Smooth muscle cell (in vitro differentiated cells): Measurements from ENCODE around the gene SLC43A2. TPM values are rescaled to one million over a fixed set of nuclear protein-coding genes. Genes with fewer than 3 reads are reported as not detected.

Experiments
- DNase-seq: peaks from one replicate; lab custom pipeline; 2025; ENCODE audit not compliant: unreplicated experiment; lab: John Stamatoyannopoulos, UW
- H2AFZ ChIP-seq: fragments of 200-600 bp; sonication (generic); 2 replicates; pipeline ENCODE4 v1.6.0; 2016; ENCODE audit warnings: antibody characterized with exemption, low read depth, mild to moderate bottlenecking
- H3F3A ChIP-seq: fragments of 200-600 bp; sonication (generic); 2 replicates; pipeline ENCODE4 v1.6.0; 2017; ENCODE audit warnings: antibody characterized with exemption, low read depth
- H3K27ac ChIP-seq: fragments of 200-600 bp; sonication (generic); 2 replicates; pipeline ENCODE4 v1.5.1; 2016; ENCODE audit warnings: low read depth, mild to moderate bottlenecking
- H3K27me3 ChIP-seq: fragments of 200-600 bp; sonication (generic); 2 replicates; pipeline ENCODE4 v1.6.1; 2016; ENCODE audit warnings: low read depth, mild to moderate bottlenecking
- H3K36me3 ChIP-seq: fragments of 200-600 bp; sonication (generic); 2 replicates; pipeline ENCODE4 v1.5.1; 2016; ENCODE audit warnings: low read depth
- H3K4me1 ChIP-seq: fragments of 200-600 bp; sonication (generic); 2 replicates; pipeline ENCODE4 v1.5.1; 2016; ENCODE audit warnings: low read depth
- H3K4me2 ChIP-seq: fragments of 200-600 bp; sonication (generic); 2 replicates; pipeline ENCODE4 v1.6.0; 2016; ENCODE audit warnings: mild to moderate bottlenecking
- H3K4me3 ChIP-seq: fragments of 200-600 bp; sonication (generic); 2 replicates; pipeline ENCODE4 v1.5.1; 2016; ENCODE audit warnings: mild to moderate bottlenecking
- H3K79me2 ChIP-seq: fragments of 200-600 bp; sonication (generic); 2 replicates; pipeline ENCODE4 v1.6.0; 2016; ENCODE audit warnings: low read depth, mild to moderate bottlenecking
- H3K9ac ChIP-seq: fragments of 200-600 bp; sonication (generic); 2 replicates; pipeline ENCODE4 v1.6.0; 2016; ENCODE audit warnings: low read depth
- H3K9me3 ChIP-seq: fragments of 200-600 bp; sonication (generic); replicated peaks from 2 replicates; pipeline ENCODE4 v1.5.1; 2016; ENCODE audit warnings: low read depth
- H4K20me1 ChIP-seq: fragments of 200-600 bp; sonication (generic); 2 replicates; pipeline ENCODE4 v1.6.0; 2016; ENCODE audit warnings: low read depth
- CTCF ChIP-seq: fragments of 200-600 bp; sonication (generic); IDR thresholded peaks from 2 replicates; pipeline ENCODE4 v1.5.1; 2017; ENCODE audit warnings: borderline replicate concordance, mild to moderate bottlenecking, antibody characterized with exemption; ENCODE audit not compliant: insufficient read depth, poor library complexity, severe bottlenecking
- WGBS: methylation state at CpG from one replicate; pipeline ENCODE4 v1.1.7; 2016; ENCODE audit warnings: low lambda C conversion rate; 5-methylcytosine and 5-hydroxymethylcytosine counted together
- polyA plus RNA-seq: library from polyadenylated mRNA; unstranded; fragments of >200 nt; fragmentation: Nextera tagmentation; extraction: Ambion mirVana; gene quantifications from 2 replicates; pipeline ENCODE4 v1.2.1, GENCODE V29; 2016
- total RNA-seq: library from RNA; depleted of rRNA; stranded (reverse); fragments of >200 nt; gene quantifications from 2 replicates; pipeline ENCODE4 v1.2.3, GENCODE V29; 2014

The SLC43A2 gene
- total and polyA plus RNA-seq, 2 experiments from 2014 or later, result 3.8 to 5.3 TPM

GRCh38 chr17:1648963-1649843 is 20.6 kb upstream of the SLC43A2 start:
- Histone ChIP-seq H3F3A (peaks cover 58% of the 10 kb centered on the region), H3K4me2 (peak overlapping the region; percentile 98), H3K27me3 (no peaks in the 10 kb centered on the region), H3K27ac (peak overlapping the region; percentile 69), H3K9me3 (no peaks in the 10 kb centered on the region), H3K36me3 (peaks cover 16% of the 10 kb centered on the region), H4K20me1 (peaks cover 23% of the 10 kb centered on the region), H3K9ac (peak overlapping the region; percentile 64), H3K4me1 (peaks cover 10% of the 10 kb centered on the region), H3K79me2 (no peaks in the 10 kb centered on the region), H2AFZ (no peak overlapping the region), H3K4me3 (peak overlapping the region; percentile 79)
- DNase-seq, result peak; percentile 79
- peak; percentile 90 for TF ChIP-seq CTCF
- WGBS, result 2% methylated on average over 40 of the region's 100 CpGs

- peak overlapping the region; percentile 55 for H3K27ac ChIP-seq
- H3K9ac ChIP-seq, result no peak overlapping the region
- TF ChIP-seq CTCF, result no peak
- peaks cover 8% of the 10 kb centered on the region for H3K36me3 ChIP-seq
- DNase-seq, result no peak
- H2AFZ ChIP-seq, result peak overlapping the region; percentile 58
- H3K4me2 ChIP-seq, result peak overlapping the region; percentile 91
- H3F3A ChIP-seq, result peaks cover 55% of the 10 kb centered on the region
- H3K27me3 ChIP-seq, result no peaks in the 10 kb centered on the region
- H4K20me1 ChIP-seq, result peaks cover 23% of the 10 kb centered on the region
- peak overlapping the region; percentile 56 for H3K4me3 ChIP-seq
- H3K4me1 ChIP-seq, result peaks cover 13% of the 10 kb centered on the region
- H3K79me2 ChIP-seq, result no peaks in the 10 kb centered on the region
- no peaks in the 10 kb centered on the region for H3K9me3 ChIP-seq
- 15% methylated on average over 53 of the region's 54 CpGs for WGBS
Measured at GRCh38 chr17:1648173-1648962, 19.7 kb upstream of the SLC43A2 start.

GRCh38 chr17:1647802-1648171 is 19.2 kb upstream of the SLC43A2 start:
- TF ChIP-seq CTCF, result no peak
- 88% methylated on average over 11 of the region's 11 CpGs for WGBS
- H3F3A ChIP-seq, result peaks cover 50% of the 10 kb centered on the region
- H2AFZ ChIP-seq, result no peak overlapping the region
- no peak overlapping the region for H3K4me3 ChIP-seq
- H3K4me1 ChIP-seq, result peaks cover 13% of the 10 kb centered on the region
- H3K27me3 ChIP-seq, result no peaks in the 10 kb centered on the region
- H3K27ac ChIP-seq, result no peak overlapping the region
- H3K36me3 ChIP-seq, result peaks cover 2% of the 10 kb centered on the region
- peak overlapping the region; percentile 91 for H3K4me2 ChIP-seq
- H3K9ac ChIP-seq, result no peak overlapping the region
- H3K79me2 ChIP-seq, result no peaks in the 10 kb centered on the region
- H4K20me1 ChIP-seq, result peaks cover 23% of the 10 kb centered on the region
- no peak for DNase-seq
- H3K9me3 ChIP-seq, result no peaks in the 10 kb centered on the region
